ENCODE results near the gene PADI2. TPM values are rescaled to one million over a fixed set of nuclear protein-coding genes. Genes with fewer than 3 reads are reported as not detected.

PADI2 gene
- total RNA-seq, 1 donor, result under 0.01 TPM

DNA sequence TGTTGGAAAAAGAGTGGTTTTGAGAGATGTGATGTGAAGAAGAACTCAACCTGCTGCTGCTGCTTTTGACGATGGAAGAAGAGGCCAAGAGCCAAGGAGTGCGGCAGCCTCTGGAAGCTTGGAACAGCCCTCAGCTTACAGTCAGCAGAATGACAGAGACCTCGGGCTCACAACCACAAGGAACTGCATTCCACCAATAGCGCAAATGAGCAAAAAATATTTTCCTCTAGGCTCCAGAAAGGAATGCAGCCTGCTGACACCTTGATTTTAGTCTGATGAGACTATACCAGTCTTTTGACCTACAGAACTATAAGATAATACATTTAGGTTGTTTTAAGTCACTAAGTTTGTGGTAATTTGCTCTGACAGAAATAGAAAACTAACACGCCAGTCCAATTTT is 75.6 kb downstream of the PADI2 start:
- no peak overlapping the region for H3K27ac ChIP-seq (ENCODE audit: low read depth, low read length)
- no peak overlapping the region for H3K4me2 ChIP-seq (ENCODE audit: insufficient read depth, low read length)
- no peaks in the 10 kb centered on the region for H3K27me3 ChIP-seq (ENCODE audit: insufficient read depth, low read length)
- peaks cover 6% of the 10 kb centered on the region for H3K4me1 ChIP-seq (ENCODE audit: insufficient read depth, low read length)
- peaks cover 41% of the 10 kb centered on the region for H3K79me2 ChIP-seq (ENCODE audit: insufficient read depth, low read length)
- no peak overlapping the region for H2AFZ ChIP-seq (ENCODE audit: low read length)
- H3K9me3 ChIP-seq (ENCODE audit: low read depth, low read length), result no peaks in the 10 kb centered on the region
- peaks cover 14% of the 10 kb centered on the region for H4K20me1 ChIP-seq (ENCODE audit: insufficient read depth, low read length)
- TF ChIP-seq, protein P1, sequence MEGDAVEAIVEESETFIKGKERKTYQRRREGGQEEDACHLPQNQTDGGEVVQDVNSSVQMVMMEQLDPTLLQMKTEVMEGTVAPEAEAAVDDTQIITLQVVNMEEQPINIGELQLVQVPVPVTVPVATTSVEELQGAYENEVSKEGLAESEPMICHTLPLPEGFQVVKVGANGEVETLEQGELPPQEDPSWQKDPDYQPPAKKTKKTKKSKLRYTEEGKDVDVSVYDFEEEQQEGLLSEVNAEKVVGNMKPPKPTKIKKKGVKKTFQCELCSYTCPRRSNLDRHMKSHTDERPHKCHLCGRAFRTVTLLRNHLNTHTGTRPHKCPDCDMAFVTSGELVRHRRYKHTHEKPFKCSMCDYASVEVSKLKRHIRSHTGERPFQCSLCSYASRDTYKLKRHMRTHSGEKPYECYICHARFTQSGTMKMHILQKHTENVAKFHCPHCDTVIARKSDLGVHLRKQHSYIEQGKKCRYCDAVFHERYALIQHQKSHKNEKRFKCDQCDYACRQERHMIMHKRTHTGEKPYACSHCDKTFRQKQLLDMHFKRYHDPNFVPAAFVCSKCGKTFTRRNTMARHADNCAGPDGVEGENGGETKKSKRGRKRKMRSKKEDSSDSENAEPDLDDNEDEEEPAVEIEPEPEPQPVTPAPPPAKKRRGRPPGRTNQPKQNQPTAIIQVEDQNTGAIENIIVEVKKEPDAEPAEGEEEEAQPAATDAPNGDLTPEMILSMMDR (IDR thresholded peaks at IDR 0.05; ENCODE audit: extremely low read depth, low read depth, low read length), result no peak
- H3K4me3 ChIP-seq (ENCODE audit: insufficient read depth, low read length), result no peak overlapping the region
- H3K36me3 ChIP-seq (ENCODE audit: insufficient read depth, low read length), result peaks cover 45% of the 10 kb centered on the region
- DNase-seq (ENCODE audit: insufficient read length, low spot score, missing footprints), result no peak

- Histone ChIP-seq H2AFZ (ENCODE audit: low read length) (no peak overlapping the region), H3K9me3 (ENCODE audit: low read depth, low read length) (no peaks in the 10 kb centered on the region), H3K27me3 (ENCODE audit: insufficient read depth, low read length) (no peaks in the 10 kb centered on the region), H3K4me1 (ENCODE audit: insufficient read depth, low read length) (no peaks in the 10 kb centered on the region), H3K4me2 (ENCODE audit: insufficient read depth, low read length) (no peak overlapping the region), H3K36me3 (ENCODE audit: insufficient read depth, low read length) (peaks cover 52% of the 10 kb centered on the region), H3K79me2 (ENCODE audit: insufficient read depth, low read length) (peaks cover 29% of the 10 kb centered on the region), H3K4me3 (ENCODE audit: insufficient read depth, low read length) (no peak overlapping the region), H4K20me1 (ENCODE audit: insufficient read depth, low read length) (no peaks in the 10 kb centered on the region), H3K27ac (ENCODE audit: low read depth, low read length) (peak overlapping the region; percentile 31)
- no peak for DNase-seq (ENCODE audit: insufficient read length, low spot score, missing footprints)
- TF ChIP-seq, protein P1 (IDR thresholded peaks at IDR 0.05; ENCODE audit: extremely low read depth, low read depth, low read length), result no peak
These were observed 79.1 kb downstream of the PADI2 start for GRCh38 chr1:17040135-17040534.

DNA sequence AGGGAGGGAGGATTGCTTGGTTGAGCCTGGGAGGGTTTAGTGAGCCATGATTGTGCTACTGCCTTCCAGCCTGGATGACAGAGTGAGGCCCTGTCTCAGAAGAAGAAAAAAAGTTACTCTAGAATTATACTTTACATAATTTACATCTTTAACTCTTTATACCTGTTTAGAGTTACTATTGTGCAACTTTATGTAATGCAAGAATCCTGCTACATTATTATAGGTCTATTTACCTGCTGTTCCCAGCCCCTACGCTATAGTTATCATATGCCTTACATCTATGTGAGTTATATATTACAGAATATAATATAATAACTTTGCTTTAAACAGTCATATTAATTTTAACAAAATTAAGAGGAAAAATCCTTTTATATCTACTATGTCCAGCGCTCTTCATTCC is 79.7 kb downstream of the PADI2 start:
- Histone ChIP-seq H2AFZ (ENCODE audit: low read length) (no peak overlapping the region), H3K27ac (ENCODE audit: low read depth, low read length) (no peak overlapping the region), H3K79me2 (ENCODE audit: insufficient read depth, low read length) (peaks cover 24% of the 10 kb centered on the region), H3K4me3 (ENCODE audit: insufficient read depth, low read length) (no peak overlapping the region), H4K20me1 (ENCODE audit: insufficient read depth, low read length) (no peaks in the 10 kb centered on the region), H3K4me1 (ENCODE audit: insufficient read depth, low read length) (no peaks in the 10 kb centered on the region), H3K27me3 (ENCODE audit: insufficient read depth, low read length) (no peaks in the 10 kb centered on the region), H3K9me3 (ENCODE audit: low read depth, low read length) (no peaks in the 10 kb centered on the region), H3K4me2 (ENCODE audit: insufficient read depth, low read length) (no peak overlapping the region), H3K36me3 (ENCODE audit: insufficient read depth, low read length) (peaks cover 51% of the 10 kb centered on the region)
- no peak for DNase-seq (ENCODE audit: insufficient read length, low spot score, missing footprints)
- TF ChIP-seq, protein P1 (IDR thresholded peaks at IDR 0.05; ENCODE audit: extremely low read depth, low read depth, low read length), result no peak

GRCh38 chr1:17033481-17033880 is 85.8 kb downstream of the PADI2 start:
- no peak for DNase-seq (ENCODE audit: insufficient read length, low spot score, missing footprints)
- Histone ChIP-seq H3K9me3 (ENCODE audit: low read depth, low read length) (no peaks in the 10 kb centered on the region), H3K36me3 (ENCODE audit: insufficient read depth, low read length) (peaks cover 41% of the 10 kb centered on the region), H4K20me1 (ENCODE audit: insufficient read depth, low read length) (peaks cover 2% of the 10 kb centered on the region), H3K4me2 (ENCODE audit: insufficient read depth, low read length) (no peak overlapping the region), H3K27ac (ENCODE audit: low read depth, low read length) (no peak overlapping the region), H3K79me2 (ENCODE audit: insufficient read depth, low read length) (peaks cover 19% of the 10 kb centered on the region), H3K27me3 (ENCODE audit: insufficient read depth, low read length) (no peaks in the 10 kb centered on the region), H3K4me1 (ENCODE audit: insufficient read depth, low read length) (no peaks in the 10 kb centered on the region), H2AFZ (ENCODE audit: low read length) (no peak overlapping the region), H3K4me3 (ENCODE audit: insufficient read depth, low read length) (no peak overlapping the region)
- TF ChIP-seq, protein P1 (IDR thresholded peaks at IDR 0.05; ENCODE audit: extremely low read depth, low read depth, low read length), result no peak

All from osteoblast (primary cell).